ENCODE measurements around the gene FBXW12.
"Not testable (repeated sequence)": the region's sequence is repeated elsewhere in the genome, so short reads cannot be mapped to it uniquely, and the experiment has no call there.

Gene FBXW12

GRCh38 chr3:48371651-48372376 is at the start of gene FBXW12:
Gene FBXW12 (plus strand): TSS chr3:48372219. CDS start chr3:48372768, 549 bp downstream.
- Histone ChIP-seq H3K9me3 (ENCODE audit: control insufficient read depth in 2 of 2, low read length in 2 of 2) (no peaks in the 10 kb centered on the region), H3K4me3 (ENCODE audit: low read length in 2 of 2) (no peak within 1 kb of the TSS), H3K27me3 (ENCODE audit: control insufficient read depth in 2 of 2, insufficient read depth in 2 of 2, low read length in 2 of 2) (no peaks in the 10 kb centered on the region), H3K4me1 (ENCODE audit: control insufficient read depth in 2 of 2, insufficient read depth in 2 of 2, low read length in 2 of 2) (peaks cover 2% of the 10 kb centered on the region in 2 donors), H3K9ac (ENCODE audit: low read depth in 1 of 2, low read length in 2 of 2) (no peak within 1 kb of the TSS), H3K36me3 (ENCODE audit: control insufficient read depth in 2 of 2, insufficient read depth in 2 of 2, low read length in 2 of 2) (no peaks in the 10 kb centered on the region), H3K27ac (ENCODE audit: low read depth in 2 of 2, low read length in 2 of 2) (no peak within 1 kb of the TSS)

DNA sequence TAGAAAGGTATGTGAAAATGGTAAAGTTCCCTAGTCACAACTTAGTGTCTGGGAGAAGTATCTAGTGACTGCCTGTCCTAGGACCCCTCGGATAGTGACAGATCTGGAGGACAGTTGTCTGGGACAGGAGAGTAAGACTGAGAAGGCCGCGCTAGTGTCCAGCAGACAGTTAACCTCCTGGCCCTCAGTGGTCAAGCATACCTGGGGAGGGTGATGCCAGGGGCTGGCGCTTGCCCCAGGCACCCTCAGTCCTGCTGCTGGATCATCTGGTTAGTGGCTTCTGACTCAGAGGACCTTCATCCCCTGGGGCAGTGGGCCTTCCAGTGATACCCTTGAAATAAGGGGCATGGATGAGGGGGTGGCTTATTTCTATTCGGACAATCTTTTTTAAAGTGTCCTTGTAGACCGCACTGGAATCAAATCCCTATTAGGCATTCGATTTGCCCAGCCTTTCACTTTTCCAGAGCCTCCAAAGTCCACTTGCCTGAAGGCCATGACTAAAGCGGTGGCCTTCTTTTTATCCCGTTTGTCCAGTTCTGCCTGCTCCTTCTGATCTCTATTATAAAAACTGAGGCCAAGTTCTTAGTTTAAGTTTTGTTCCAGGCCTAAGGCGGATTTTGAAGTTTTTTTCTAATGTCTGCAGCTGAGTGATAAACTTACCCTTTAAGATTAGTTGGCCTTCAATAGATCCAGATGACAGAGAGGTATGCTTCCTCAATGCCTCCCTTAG is 40.1 kb upstream of the FBXW12 start:
- H3K27ac ChIP-seq (ENCODE audit: low read depth in 2 of 2, low read length in 2 of 2); H3K36me3 ChIP-seq (ENCODE audit: control insufficient read depth in 2 of 2, insufficient read depth in 2 of 2, low read length in 2 of 2); H3K4me1 ChIP-seq (ENCODE audit: control insufficient read depth in 2 of 2, insufficient read depth in 2 of 2, low read length in 2 of 2); H3K4me3 ChIP-seq (ENCODE audit: low read length in 2 of 2); H3K9me3 ChIP-seq (ENCODE audit: control insufficient read depth in 2 of 2, low read length in 2 of 2); H3K27me3 ChIP-seq (ENCODE audit: control insufficient read depth in 2 of 2, insufficient read depth in 2 of 2, low read length in 2 of 2); H3K9ac ChIP-seq (ENCODE audit: low read depth in 1 of 2, low read length in 2 of 2): not testable (repeated sequence)

DNA sequence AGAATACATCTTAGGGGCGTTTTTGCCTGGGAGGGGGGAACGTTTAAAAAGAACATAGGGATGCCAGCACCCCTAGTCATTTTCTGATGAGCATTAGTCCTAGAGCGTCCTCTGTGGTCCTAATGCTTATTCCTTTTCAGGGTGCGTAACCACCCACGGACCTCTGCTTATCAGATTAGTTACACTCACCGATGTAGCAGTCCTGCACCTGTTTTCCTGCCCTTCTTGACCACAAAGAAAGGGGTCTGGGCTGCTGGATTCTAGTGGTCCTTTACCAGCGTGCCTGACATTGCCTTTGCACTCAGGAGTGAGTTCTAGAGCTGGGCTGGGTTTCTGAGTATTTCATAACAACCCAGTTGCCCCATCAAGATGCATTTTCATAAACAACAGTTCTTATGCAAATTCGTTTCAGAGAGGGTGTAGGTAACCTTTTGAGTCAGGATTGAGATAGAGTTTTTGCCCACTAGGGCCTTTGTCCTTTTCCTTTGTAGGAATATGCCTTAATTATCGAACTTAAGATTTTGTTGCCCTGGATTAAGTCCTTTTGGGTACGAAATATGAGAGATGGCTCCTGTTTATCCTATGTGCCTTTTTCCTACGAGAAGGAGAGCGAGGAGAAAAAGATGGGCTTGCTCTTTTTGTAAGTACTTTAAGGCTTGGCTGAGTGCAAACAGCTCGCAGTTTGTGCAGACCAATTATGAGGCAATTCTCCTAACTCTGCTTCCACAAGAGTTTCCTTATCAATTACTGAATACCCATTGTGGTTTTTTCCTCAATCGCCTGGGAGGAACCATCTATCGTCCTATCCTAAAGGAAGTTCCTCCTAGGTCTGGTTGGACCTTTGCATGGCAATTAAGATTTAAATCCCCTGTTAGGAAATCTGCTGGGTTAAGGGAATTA is 38.4 kb upstream of the FBXW12 start, which contains the start of gene SPINK8:
Gene SPINK8 (minus strand): TSS at position 316 of the 900 bp plus-strand sequence. CDS start 5,320 bp downstream, outside the sequence.
- H3K4me3 ChIP-seq (ENCODE audit: low read length in 2 of 2); H3K9ac ChIP-seq (ENCODE audit: low read depth in 1 of 2, low read length in 2 of 2); H3K36me3 ChIP-seq (ENCODE audit: control insufficient read depth in 2 of 2, insufficient read depth in 2 of 2, low read length in 2 of 2); H3K9me3 ChIP-seq (ENCODE audit: control insufficient read depth in 2 of 2, low read length in 2 of 2); H3K27ac ChIP-seq (ENCODE audit: low read depth in 2 of 2, low read length in 2 of 2); H3K27me3 ChIP-seq (ENCODE audit: control insufficient read depth in 2 of 2, insufficient read depth in 2 of 2, low read length in 2 of 2); H3K4me1 ChIP-seq (ENCODE audit: control insufficient read depth in 2 of 2, insufficient read depth in 2 of 2, low read length in 2 of 2): not testable (repeated sequence)

DNA sequence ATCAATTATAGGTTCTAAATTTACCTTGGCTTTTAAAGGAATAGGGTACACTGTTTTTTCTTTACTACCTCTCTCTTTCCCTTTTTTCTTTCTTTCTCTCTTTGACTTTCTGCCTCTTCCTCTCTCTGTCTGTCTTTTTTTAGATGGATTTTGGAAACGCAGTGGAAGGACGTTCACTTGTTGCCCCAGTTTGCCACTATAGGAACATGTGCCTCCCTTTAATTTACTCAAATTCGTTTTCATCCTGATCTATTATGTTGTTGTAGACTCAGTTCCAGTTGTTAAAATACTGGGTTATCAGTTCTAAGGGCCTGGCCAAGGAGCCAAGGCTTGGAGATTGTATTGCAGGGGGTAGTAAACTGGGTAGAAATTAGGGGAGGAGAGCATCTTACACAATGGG is 37.4 kb upstream of the FBXW12 start:
- no peak overlapping the region for H3K9ac ChIP-seq (ENCODE audit: low read depth in 1 of 2, low read length in 2 of 2)
- H3K27me3 ChIP-seq (ENCODE audit: control insufficient read depth in 2 of 2, insufficient read depth in 2 of 2, low read length in 2 of 2) = no peaks in the 10 kb centered on the region
- no peak overlapping the region for H3K27ac ChIP-seq (ENCODE audit: low read depth in 2 of 2, low read length in 2 of 2)
- H3K4me1 ChIP-seq (ENCODE audit: control insufficient read depth in 2 of 2, insufficient read depth in 2 of 2, low read length in 2 of 2) = no peaks in the 10 kb centered on the region
- no peaks in the 10 kb centered on the region for H3K36me3 ChIP-seq (ENCODE audit: control insufficient read depth in 2 of 2, insufficient read depth in 2 of 2, low read length in 2 of 2)
- no peak overlapping the region for H3K4me3 ChIP-seq (ENCODE audit: low read length in 2 of 2)
- no peaks in the 10 kb centered on the region for H3K9me3 ChIP-seq (ENCODE audit: control insufficient read depth in 2 of 2, low read length in 2 of 2)

- H3K9ac ChIP-seq (ENCODE audit: low read depth in 1 of 2, low read length in 2 of 2); H3K4me1 ChIP-seq (ENCODE audit: control insufficient read depth in 2 of 2, insufficient read depth in 2 of 2, low read length in 2 of 2); H3K4me3 ChIP-seq (ENCODE audit: low read length in 2 of 2); H3K9me3 ChIP-seq (ENCODE audit: control insufficient read depth in 2 of 2, low read length in 2 of 2); H3K27ac ChIP-seq (ENCODE audit: low read depth in 2 of 2, low read length in 2 of 2); H3K36me3 ChIP-seq (ENCODE audit: control insufficient read depth in 2 of 2, insufficient read depth in 2 of 2, low read length in 2 of 2); H3K27me3 ChIP-seq (ENCODE audit: control insufficient read depth in 2 of 2, insufficient read depth in 2 of 2, low read length in 2 of 2): not testable (repeated sequence)
These were observed 36.7 kb upstream of the FBXW12 start for GRCh38 chr3:48335286-48335685.

DNA sequence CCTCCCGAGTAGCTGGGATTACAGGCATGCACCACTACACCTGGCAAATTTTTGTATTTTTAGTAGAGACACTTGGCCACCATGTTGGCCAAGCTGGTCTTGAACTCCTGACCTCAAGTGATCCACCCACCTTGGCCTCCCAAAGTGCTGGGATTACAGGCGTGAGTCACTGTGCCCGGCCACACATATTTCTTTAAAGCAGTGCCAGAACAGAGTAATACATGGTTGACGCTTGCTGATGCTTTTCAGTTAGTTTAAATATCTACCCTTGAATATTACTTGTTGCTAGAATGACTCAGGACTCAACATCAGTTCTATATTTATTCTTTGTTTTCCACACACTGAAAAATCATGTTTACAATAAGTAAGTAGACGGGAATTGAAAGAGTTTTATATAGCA is 34.5 kb upstream of the FBXW12 start:
- not testable (repeated sequence) for H3K9ac ChIP-seq (ENCODE audit: low read depth in 1 of 2, low read length in 2 of 2); H3K27me3 ChIP-seq (ENCODE audit: control insufficient read depth in 2 of 2, insufficient read depth in 2 of 2, low read length in 2 of 2); H3K9me3 ChIP-seq (ENCODE audit: control insufficient read depth in 2 of 2, low read length in 2 of 2); H3K27ac ChIP-seq (ENCODE audit: low read depth in 2 of 2, low read length in 2 of 2); H3K36me3 ChIP-seq (ENCODE audit: control insufficient read depth in 2 of 2, insufficient read depth in 2 of 2, low read length in 2 of 2); H3K4me3 ChIP-seq (ENCODE audit: low read length in 2 of 2); H3K4me1 ChIP-seq (ENCODE audit: control insufficient read depth in 2 of 2, insufficient read depth in 2 of 2, low read length in 2 of 2)

GRCh38 chr3:48338635-48339034 is 33.4 kb upstream of the FBXW12 start:
- H3K4me3 ChIP-seq (ENCODE audit: low read length in 2 of 2) = no peak overlapping the region
- H3K9ac ChIP-seq (ENCODE audit: low read depth in 1 of 2, low read length in 2 of 2) = no peak overlapping the region
- H3K9me3 ChIP-seq (ENCODE audit: control insufficient read depth in 2 of 2, low read length in 2 of 2) = no peaks in the 10 kb centered on the region
- no peak overlapping the region for H3K27ac ChIP-seq (ENCODE audit: low read depth in 2 of 2, low read length in 2 of 2)
- no peaks in the 10 kb centered on the region for H3K36me3 ChIP-seq (ENCODE audit: control insufficient read depth in 2 of 2, insufficient read depth in 2 of 2, low read length in 2 of 2)
- no peaks in the 10 kb centered on the region for H3K4me1 ChIP-seq (ENCODE audit: control insufficient read depth in 2 of 2, insufficient read depth in 2 of 2, low read length in 2 of 2)
- no peaks in the 10 kb centered on the region for H3K27me3 ChIP-seq (ENCODE audit: control insufficient read depth in 2 of 2, insufficient read depth in 2 of 2, low read length in 2 of 2)

- Histone ChIP-seq H3K36me3 (ENCODE audit: control insufficient read depth in 2 of 2, insufficient read depth in 2 of 2, low read length in 2 of 2) (no peaks in the 10 kb centered on the region), H3K9me3 (ENCODE audit: control insufficient read depth in 2 of 2, low read length in 2 of 2) (no peaks in the 10 kb centered on the region), H3K4me1 (ENCODE audit: control insufficient read depth in 2 of 2, insufficient read depth in 2 of 2, low read length in 2 of 2) (no peaks in the 10 kb centered on the region), H3K4me3 (ENCODE audit: low read length in 2 of 2) (no peak overlapping the region), H3K27me3 (ENCODE audit: control insufficient read depth in 2 of 2, insufficient read depth in 2 of 2, low read length in 2 of 2) (no peaks in the 10 kb centered on the region), H3K9ac (ENCODE audit: low read depth in 1 of 2, low read length in 2 of 2) (no peak overlapping the region), H3K27ac (ENCODE audit: low read depth in 2 of 2, low read length in 2 of 2) (no peak overlapping the region)
These were observed 28.6 kb upstream of the FBXW12 start for GRCh38 chr3:48343432-48343831.

- Histone ChIP-seq H3K9me3 (ENCODE audit: control insufficient read depth in 2 of 2, low read length in 2 of 2) (no peaks in the 10 kb centered on the region), H3K9ac (ENCODE audit: low read depth in 1 of 2, low read length in 2 of 2) (no peak overlapping the region), H3K36me3 (ENCODE audit: control insufficient read depth in 2 of 2, insufficient read depth in 2 of 2, low read length in 2 of 2) (no peaks in the 10 kb centered on the region), H3K4me3 (ENCODE audit: low read length in 2 of 2) (no peak overlapping the region), H3K27me3 (ENCODE audit: control insufficient read depth in 2 of 2, insufficient read depth in 2 of 2, low read length in 2 of 2) (no peaks in the 10 kb centered on the region), H3K27ac (ENCODE audit: low read depth in 2 of 2, low read length in 2 of 2) (no peak overlapping the region), H3K4me1 (ENCODE audit: control insufficient read depth in 2 of 2, insufficient read depth in 2 of 2, low read length in 2 of 2) (no peaks in the 10 kb centered on the region)
These were observed 27.0 kb upstream of the FBXW12 start for GRCh38 chr3:48344867-48345507.

Data from mucosa of rectum (tissue), 2 donors.